A549 (cell line): ENCODE results near the gene AGXT. TPM values are rescaled to one million over a fixed set of nuclear protein-coding genes. Genes with fewer than 3 reads are reported as not detected.

Experiments
- ATAC-seq, 2 experiments: fragments of 200-7000 bp in 1 of 2; fragments of >200 bp in 1 of 2; cut with Nextera tagmentation in 1 of 2; cut with Tn5 transposase in 1 of 2; 3 replicates each; pipeline versions ENCODE4 v1.8.0 to v1.9.1; 2018 to 2020; ENCODE audit warnings: mild to moderate bottlenecking in 1 of 2, moderate library complexity in 1 of 2
- CTCF ChIA-PET: fragments of 300-600 bp; sonication (Branson Sonifier 250); formaldehyde crosslinking; extraction: SDS; loops from one replicate; lab custom pipeline; 2021; ENCODE audit warnings: antibody characterized with exemption, inconsistent platforms; lab: Yijun Ruan, JAX
- POLR2A ChIA-PET: fragments of 350-600 bp; formaldehyde crosslinking; extraction: SDS; loops from one replicate; lab custom pipeline; 2021; ENCODE audit warnings: antibody characterized with exemption, inconsistent platforms; lab: Yijun Ruan, JAX
- DNase-seq, 2 experiments: peaks; one replicate each; pipeline versions ENCODE4 v3.0.0 to v3.0.0-alpha.2; 2011 to 2016; ENCODE audit warnings: low read depth in 1 of 2, low spot score in 1 of 2
- FAIRE-seq: peaks from 2 replicates; lab custom pipeline; 2011; peaks lifted over from hg19 to GRCh38; lab: Jason Lieb, UNC
- H3K27ac ChIP-seq, 2 experiments: fragments of >200 bp; sonication (Bioruptor Twin); formaldehyde crosslinking; 3 replicates each; pipeline ENCODE4 v1.5.1; 2016 to 2017
- H3K4me1 ChIP-seq: fragments of >200 bp; sonication (Bioruptor Twin); formaldehyde crosslinking; 3 replicates; pipeline ENCODE4 v1.6.1; 2016
- H3K4me2 ChIP-seq: fragments of >200 bp; sonication (Bioruptor Twin); formaldehyde crosslinking; 3 replicates; pipeline ENCODE4 v1.6.1; 2016
- H3K4me3 ChIP-seq: fragments of >200 bp; sonication (Bioruptor Twin); formaldehyde crosslinking; 3 replicates; pipeline ENCODE4 v1.5.1; 2016
- H3K9me3 ChIP-seq: fragments of >200 bp; sonication (Bioruptor Twin); formaldehyde crosslinking; 3 replicates; pipeline ENCODE4 v1.6.1; 2016
- BHLHE40 ChIP-seq: IDR thresholded peaks from 2 replicates; pipeline ENCODE4 v1.6.1; 2012; ENCODE audit warnings: low read depth, low read length, inconsistent platforms
- CBX2 ChIP-seq: fragments of 200-600 bp; sonication (generic); IDR thresholded peaks from 2 replicates; pipeline ENCODE4 v1.6.1; 2016; ENCODE audit warnings: low read depth, mild to moderate bottlenecking, borderline replicate concordance
- CBX8 ChIP-seq: fragments of 200-600 bp; sonication (generic); IDR thresholded peaks from 2 replicates; pipeline ENCODE4 v1.6.1; 2016
- CEBPB ChIP-seq, 2 experiments: fragments of >200 bp in 1 of 2; sonication (Bioruptor Twin) in 1 of 2; formaldehyde crosslinking in 1 of 2; IDR thresholded peaks; 2 replicates each; pipeline ENCODE4 v1.6.1; 2012 to 2016
- CTCF ChIP-seq: fragments of >200 bp; sonication (Bioruptor Twin); formaldehyde crosslinking; IDR thresholded peaks from 3 replicates; pipeline ENCODE4 v1.5.1; 2016
- E2F6 ChIP-seq: IDR thresholded peaks from 2 replicates; pipeline ENCODE4 v1.6.1; 2012; ENCODE audit warnings: low read depth, borderline replicate concordance
- EHF ChIP-seq: fragments of 250-450 bp; sonication (Bioruptor Pico); IDR thresholded peaks from 2 replicates; pipeline ENCODE4 v1.5.0; 2020; ENCODE audit warnings: mild to moderate bottlenecking
- EHMT2 ChIP-seq: fragments of 200-600 bp; sonication (generic); IDR thresholded peaks from 2 replicates; pipeline ENCODE4 v1.6.1; 2016; ENCODE audit warnings: antibody characterized with exemption, low read depth, mild to moderate bottlenecking, moderate library complexity
- ELK1 ChIP-seq: fragments of 150-350 bp; IDR thresholded peaks from 2 replicates; pipeline ENCODE4 v1.6.1; 2014; ENCODE audit warnings: low read depth, mild to moderate bottlenecking, low read length
- EP300 ChIP-seq, 2 experiments: fragments of >200 bp; sonication (Bioruptor Twin); formaldehyde crosslinking; IDR thresholded peaks; 2 replicates in 1 of 2; 3 replicates in 1 of 2; pipeline ENCODE4 v1.6.1; 2016 to 2017
- FOXS1 ChIP-seq: fragments of 250-450 bp; sonication (Bioruptor Pico); IDR thresholded peaks from 2 replicates; pipeline ENCODE4 v1.5.0; 2020; ENCODE audit warnings: mild to moderate bottlenecking, moderate library complexity
- GATA3 ChIP-seq: IDR thresholded peaks from 2 replicates; pipeline ENCODE4 v1.6.1; 2012; ENCODE audit warnings: borderline replicate concordance
- HDAC2 ChIP-seq: fragments of 200-600 bp; sonication (generic); IDR thresholded peaks from 2 replicates; pipeline ENCODE4 v1.6.1; 2016
- HES2 ChIP-seq: fragments of >200 bp; sonication (Bioruptor Twin); formaldehyde crosslinking; IDR thresholded peaks from 2 replicates; pipeline ENCODE4 v1.6.1; 2016
- HEYL ChIP-seq: fragments of 250-450 bp; sonication (Bioruptor Pico); IDR thresholded peaks from 2 replicates; pipeline ENCODE4 v1.8.0; 2021; ENCODE audit warnings: mild to moderate bottlenecking, moderate library complexity
- HOXB5 ChIP-seq: fragments of 250-450 bp; sonication (Bioruptor Pico); IDR thresholded peaks from 2 replicates; pipeline ENCODE4 v1.5.0; 2020; ENCODE audit warnings: mild to moderate bottlenecking, moderate library complexity
- MYC ChIP-seq: IDR thresholded peaks from 2 replicates; pipeline ENCODE4 v1.6.1; 2012; ENCODE audit warnings: mild to moderate bottlenecking, inconsistent platforms, low read length, improper control_type of control experiment, borderline replicate concordance
- NFE2L2 ChIP-seq: fragments of 150-350 bp; conservative IDR thresholded peaks from 2 replicates; pipeline ENCODE4 v1.6.1; 2014; ENCODE audit warnings: low read length
- NPAS2 ChIP-seq: fragments of 250-450 bp; sonication (Bioruptor Pico); IDR thresholded peaks from 2 replicates; pipeline ENCODE4 v1.8.0; 2022; ENCODE audit warnings: mild to moderate bottlenecking, moderate library complexity, borderline replicate concordance
- PBX3 ChIP-seq: IDR thresholded peaks from 2 replicates; pipeline ENCODE4 v1.6.1; 2012
- POLR2A ChIP-seq: IDR thresholded peaks from 2 replicates; pipeline ENCODE4 v1.6.1; 2012; ENCODE audit warnings: mild to moderate bottlenecking, low read length
- REST ChIP-seq: fragments of 200-600 bp; sonication (generic); IDR thresholded peaks from 2 replicates; pipeline ENCODE4 v1.6.1; 2016; ENCODE audit warnings: antibody characterized with exemption, mild to moderate bottlenecking, moderate library complexity
- RNF2 ChIP-seq: fragments of 200-600 bp; sonication (generic); IDR thresholded peaks from 2 replicates; pipeline ENCODE4 v1.6.1; 2016; ENCODE audit warnings: low read depth, mild to moderate bottlenecking, antibody characterized with exemption, moderate library complexity, borderline replicate concordance
- SMC3 ChIP-seq: fragments of >200 bp; sonication (Bioruptor Twin); formaldehyde crosslinking; IDR thresholded peaks from 3 replicates; pipeline ENCODE4 v1.6.1; 2018; ENCODE audit warnings: inconsistent platforms
- TFCP2L1 ChIP-seq: fragments of 250-450 bp; sonication (Bioruptor Pico); IDR thresholded peaks from 2 replicates; pipeline ENCODE4 v1.5.0; 2021; ENCODE audit warnings: mild to moderate bottlenecking
- USF2 ChIP-seq: fragments of 450-650 bp; IDR thresholded peaks from 2 replicates; pipeline ENCODE4 v1.6.1; 2014; ENCODE audit warnings: antibody characterized with exemption
- ZFP36 ChIP-seq: fragments of 450-650 bp; IDR thresholded peaks from 2 replicates; pipeline ENCODE4 v1.6.1; 2014; ENCODE audit warnings: borderline replicate concordance; ENCODE audit not compliant: partially characterized antibody
- WGBS: methylation state at CpG from one replicate; pipeline ENCODE4 v1.1.6; 2017; ENCODE audit errors: missing lambda C conversion rate; 5-methylcytosine and 5-hydroxymethylcytosine counted together
- polyA plus RNA-seq, 4 experiments: library from polyadenylated mRNA; depleted of rRNA in 3 of 4; stranded (reverse); fragments of >200 nt; fragmentation: RNase III in 1 of 4; extraction: RNeasy Plus Mini Kit Qiagen cat#74134 plus additional on column Dnase treatment in 1 of 4; gene quantifications; 2 replicates in 3 of 4; 3 replicates in 1 of 4; pipeline ENCODE4 v1.2.3, GENCODE V29; 2011 to 2017

Gene AGXT
- polyA plus RNA-seq, 2 of the 4 experiments (the other 2 are of a cell fraction) = not detected

- H3K27ac ChIP-seq = no peak overlapping the region
- FAIRE-seq (no peak), DNase-seq (no peak), ATAC-seq (no peak)
- ChIA-PET CTCF (interaction anchor here (3.3 kb wide), 1 partner anchor 27 kb away, joined by 14 read pairs; no protein-coding TSS in a partner anchor), POLR2A (no interaction called here)
- WGBS = 82% methylated on average over 3 of the region's 18 CpGs
- H3K4me1 ChIP-seq = no peaks in the 10 kb centered on the region
- H3K4me2 ChIP-seq = no peak overlapping the region
- H3K4me3 ChIP-seq = no peak overlapping the region
- no peaks in the 10 kb centered on the region for H3K9me3 ChIP-seq
- TF ChIP-seq ZFP36 (no peak), E2F6 (no peak), EP300 (IDR thresholded peaks at IDR 0.05) (no peak), NPAS2 (no peak), HOXB5 (CRISPR knock-in tag) (no peak), SMC3 (no peak), EHMT2 (no peak), CBX2 (no peak), HES2 (no peak), NFE2L2 (no peak), EHF (CRISPR knock-in tag) (no peak), BHLHE40 (no peak), USF2 (no peak), CTCF (no peak)
Measured at GRCh38 chr2:240878341-240878936, 9.8 kb downstream of the AGXT start.

GRCh38 chr2:240879105-240879504 is 10.5 kb downstream of the AGXT start:
- TF ChIP-seq HDAC2 (no peak), PBX3 (no peak), POLR2A (no peak), HEYL (CRISPR knock-in tag) (no peak), RNF2 (no peak), FOXS1 (CRISPR knock-in tag) (no peak), ELK1 (no peak), ZFP36 (no peak), MYC (no peak), TFCP2L1 (CRISPR knock-in tag) (no peak), CEBPB (IDR thresholded peaks at IDR 0.05) (no peak), GATA3 (no peak), CBX8 (no peak), REST (no peak), USF2 (no peak)
- TF ChIP-seq, all 56 proteins: peak for 0
- Histone ChIP-seq H3K4me1 (no peaks in the 10 kb centered on the region), H3K4me3 (no peak overlapping the region), H3K4me2 (no peak overlapping the region), H3K9me3 (no peaks in the 10 kb centered on the region), H3K27ac (no peak overlapping the region)
- POLR2A ChIA-PET = no interaction called here
- WGBS = 77% methylated on average over 6 of the region's 7 CpGs
- no peak for ATAC-seq
- FAIRE-seq = no peak
- CTCF ChIA-PET = interaction anchor here (3.3 kb wide), 1 partner anchor 28 kb away, joined by 14 read pairs; no protein-coding TSS in a partner anchor
- DNase-seq = no peak
